K562 (cell line): ENCODE data around the gene MAGI1. TPM values are rescaled to one million over a fixed set of nuclear protein-coding genes. Genes with fewer than 3 reads are reported as not detected.

ENCODE experiments used
- ATAC-seq: fragments of 200-7000 bp; cut with Tn5 transposase; 3 replicates; pipeline ENCODE4 v1.9.1; 2020; ENCODE audit warnings: moderate library complexity
- BruUV-seq: library from RNA; stranded (reverse); fragments of 400-500 nt; replicated peaks from 2 replicates; lab custom pipeline; 2021; lab: Mats Ljungman, UMichigan
- CTCF ChIA-PET: fragments of 300-600 bp; formaldehyde crosslinking; extraction: SDS; loops from one replicate; lab custom pipeline; 2021; ENCODE audit warnings: low intra/inter-chr PET ratio; lab: Yijun Ruan, JAX
- POLR2A ChIA-PET: fragments of 300-600, 350-650 bp; sonication (Branson Sonifier 250); formaldehyde crosslinking; extraction: SDS; loops from one replicate; lab custom pipeline; 2021; ENCODE audit warnings: antibody characterized with exemption, inconsistent platforms; lab: Yijun Ruan, JAX
- DNase-seq, 4 experiments: peaks; one replicate each; pipeline versions ENCODE4 v3.0.0 to v3.0.0-alpha.2; 2011 to 2018; ENCODE audit warnings: low spot score in 3 of 4, mixed read lengths in 3 of 4; ENCODE audit errors: extremely low read depth in 1 of 4
- FAIRE-seq: peaks from 2 replicates; lab custom pipeline; 2011; peaks lifted over from hg19 to GRCh38; lab: Jason Lieb, UNC
- H2AFZ ChIP-seq: 2 replicates; pipeline ENCODE4 v1.6.0; 2011; ENCODE audit warnings: low read depth, low read length, control low read depth, inconsistent platforms
- H3K27ac ChIP-seq: fragments of 200-600 bp; 3 replicates; pipeline ENCODE4 v1.8.0; 2011; ENCODE audit warnings: low read depth, mild to moderate bottlenecking, control low read depth, inconsistent platforms, low read length, moderate library complexity, mixed read lengths; ENCODE audit errors: extremely low read depth
- H3K27me3 ChIP-seq, 2 experiments: fragments of 300-600 bp in 1 of 2; 2 replicates in 1 of 2; 3 replicates in 1 of 2; pipeline versions ENCODE4 v1.6.0 to v1.8.0; 2011; ENCODE audit warnings: inconsistent platforms in 2 of 2, low read length in 2 of 2, mild to moderate bottlenecking in 1 of 2, mixed read lengths in 1 of 2, moderate library complexity in 1 of 2; ENCODE audit not compliant: control insufficient read depth in 2 of 2, insufficient read depth in 2 of 2
- H3K36me3 ChIP-seq: fragments of 300-600 bp; 3 replicates; pipeline ENCODE4 v1.8.0; 2011; ENCODE audit warnings: mild to moderate bottlenecking, low read length, inconsistent platforms; ENCODE audit not compliant: control insufficient read depth, insufficient read depth
- H3K4me1 ChIP-seq, 2 experiments: fragments of 200-600 bp in 1 of 2; replicated peaks in 1 of 2; 2 replicates in 1 of 2; 3 replicates in 1 of 2; pipeline versions ENCODE4 v1.5.1 to v1.8.0; 2011; ENCODE audit warnings: inconsistent platforms in 2 of 2, low read length in 2 of 2, mild to moderate bottlenecking in 1 of 2, mixed read lengths in 1 of 2, moderate library complexity in 1 of 2; ENCODE audit not compliant: control insufficient read depth in 2 of 2, insufficient read depth in 2 of 2
- H3K4me2 ChIP-seq: 2 replicates; pipeline ENCODE4 v1.6.1; 2011; ENCODE audit warnings: low read length, control low read depth, inconsistent platforms, mixed read lengths; ENCODE audit not compliant: insufficient read depth
- H3K4me3 ChIP-seq: fragments of 200-600 bp; sonication (generic), shearing (Covaris generic); 2 replicates; pipeline ENCODE4 v1.5.1; 2016; ENCODE audit warnings: control low read depth, inconsistent platforms
- H3K79me2 ChIP-seq: fragments of 200-600 bp; 3 replicates; pipeline ENCODE4 v1.8.0; 2011; ENCODE audit warnings: low read length, inconsistent platforms; ENCODE audit not compliant: control insufficient read depth, insufficient read depth
- H3K9ac ChIP-seq, 2 experiments: 2 replicates each; pipeline versions ENCODE4 v1.6.0 to v1.6.1; 2011; ENCODE audit warnings: low read depth in 2 of 2, low read length in 2 of 2, control low read depth in 1 of 2, inconsistent platforms in 1 of 2, mild to moderate bottlenecking in 1 of 2, mixed read lengths in 1 of 2; ENCODE audit not compliant: insufficient read depth in 1 of 2
- H3K9me1 ChIP-seq: one replicate; pipeline ENCODE4 v1.6.0; 2011; ENCODE audit warnings: inconsistent platforms, mild to moderate bottlenecking, low read length, moderate library complexity; ENCODE audit not compliant: control insufficient read depth, insufficient read depth
- H3K9me3 ChIP-seq: replicated peaks from 2 replicates; pipeline ENCODE4 v1.5.1; 2011; ENCODE audit warnings: low read depth, low read length, inconsistent platforms; ENCODE audit not compliant: control insufficient read depth, insufficient read depth
- H4K20me1 ChIP-seq: replicated peaks from 2 replicates; pipeline ENCODE4 v1.6.1; 2011; ENCODE audit warnings: low read length, inconsistent platforms, mixed read lengths; ENCODE audit not compliant: control insufficient read depth, insufficient read depth
- IRF2 ChIP-seq: sonication (generic); formaldehyde crosslinking; IDR thresholded peaks from 2 replicates; pipeline ENCODE4 v1.8.1; 2022; ENCODE audit warnings: mild to moderate bottlenecking, missing genetic modification reagents
- MECOM ChIP-seq: fragments of 250-450 bp; sonication (Bioruptor Pico); IDR thresholded peaks from 2 replicates; pipeline ENCODE4 v1.8.0; 2022; ENCODE audit warnings: inconsistent platforms
- NFATC3 ChIP-seq: fragments of 450-650 bp; IDR thresholded peaks from 2 replicates; pipeline ENCODE4 v1.6.1; 2017; ENCODE audit warnings: mild to moderate bottlenecking
- RUNX1 ChIP-seq: sonication (generic); IDR thresholded peaks from 2 replicates; pipeline ENCODE4 v1.6.1; 2016; ENCODE audit warnings: antibody characterized with exemption, low read depth
- SAP30 ChIP-seq: fragments of 200-600 bp; sonication (generic); IDR thresholded peaks from 2 replicates; pipeline ENCODE4 v1.6.1; 2012; ENCODE audit warnings: borderline replicate concordance, low read depth, mild to moderate bottlenecking, moderate library complexity, low read length, control low read depth, inconsistent platforms; ENCODE audit not compliant: insufficient read depth, poor library complexity, severe bottlenecking
- SNIP1 ChIP-seq: fragments of 450-650 bp; IDR thresholded peaks from 2 replicates; pipeline ENCODE4 v1.7.1; 2017; ENCODE audit warnings: low read depth, mild to moderate bottlenecking
- ZNF408 ChIP-seq: fragments of 250-450 bp; sonication (Bioruptor Pico); IDR thresholded peaks from 2 replicates; pipeline ENCODE4 v1.4.0; 2020; ENCODE audit warnings: low read depth, mild to moderate bottlenecking, moderate library complexity
- WGBS: fragments of 100-300 bp; shearing (Covaris generic); methylation state at CpG from one replicate; pipeline ENCODE4 v1.1.6; 2016; ENCODE audit warnings: low coverage, mixed read lengths; ENCODE audit not compliant: insufficient coverage; ENCODE audit errors: missing lambda C conversion rate; 5-methylcytosine and 5-hydroxymethylcytosine counted together
- in situ Hi-C: fragments of 300-500 bp; cut with MboI; formaldehyde crosslinking; loops from 4 replicates; pipeline ENCODE4 v1.15.0; 2018; ENCODE audit warnings: inconsistent platforms, mixed read lengths
- intact Hi-C: fragments of 100-400 bp; cut with micrococcal nuclease; formaldehyde crosslinking; loops from 2 replicates; pipeline ENCODE4 v1.14.2; 2022
- polyA plus RNA-seq, 8 experiments: library from polyadenylated mRNA; depleted of rRNA in 4 of 8; stranded (reverse) in 5 of 8; unstranded in 3 of 8; fragments of >200 nt; fragmentation: Nextera tagmentation in 2 of 8; fragmentation: Illumina TruSeq in 1 of 8; extraction: Ambion mirVana in 2 of 8; extraction: Trizol in 1 of 8; gene quantifications; 2 replicates each; pipeline versions ENCODE4 v1.2.1 to v1.2.3, GENCODE V29; 2011 to 2014; ENCODE audit warnings: inconsistent platforms in 1 of 8, missing spikeins in 1 of 8
- total RNA-seq, 7 experiments: library from RNA; depleted of rRNA in 6 of 7; stranded (reverse); fragments of >200 nt in 6 of 7; fragmentation: Illumina TruSeq in 2 of 7; extraction: Trizol in 2 of 7; gene quantifications; 2 replicates each; pipeline versions ENCODE4 v1.2.1 to v1.2.3, GENCODE V29; 2011 to 2021; ENCODE audit warnings: low replicate concordance in 1 of 7
- TF ChIP-seq, protein P1 (sequence below): fragments of 450-650 bp; formaldehyde crosslinking; IDR thresholded peaks from 2 replicates; pipeline ENCODE4 v1.4.0; 2022; ENCODE audit warnings: mild to moderate bottlenecking, moderate library complexity
- TF ChIP-seq, protein P2 (sequence below): fragments of 200-400 bp; formaldehyde crosslinking; IDR thresholded peaks from 2 replicates; pipeline ENCODE4 v1.6.1; 2017; ENCODE audit warnings: mild to moderate bottlenecking, low read depth, low read length, moderate library complexity
- TF ChIP-seq, protein P3 (sequence below): sonication (generic); formaldehyde crosslinking; IDR thresholded peaks from 2 replicates; pipeline ENCODE4 v1.9.0; 2022; ENCODE audit warnings: mild to moderate bottlenecking, missing genetic modification reagents

Gene MAGI1
- total and polyA plus RNA-seq, 9 of the 15 experiments (the other 6 are each of a cell fraction or from before 2014, with no cell fraction given): 7.8 to 59.4 (median 43.2) TPM

DNA sequence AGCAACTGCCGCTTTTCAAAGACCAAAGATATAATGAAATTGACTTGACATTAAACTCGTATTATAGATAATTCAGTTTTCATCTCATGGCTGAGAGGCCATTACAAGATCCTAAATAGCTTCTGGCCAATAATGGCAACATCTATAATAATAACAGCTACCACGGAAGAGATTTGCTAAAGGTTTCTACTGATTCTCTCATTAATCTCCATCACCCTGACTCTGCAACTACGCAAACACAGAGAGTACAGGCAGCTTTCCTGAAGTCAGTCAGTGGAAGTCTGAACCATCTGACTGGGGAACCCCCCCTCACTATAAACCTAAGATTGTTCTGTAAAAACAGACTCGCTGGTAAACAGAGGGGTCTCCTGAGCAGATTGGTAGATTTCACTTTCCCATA, 257.1 kb downstream of the MAGI1 start:
- FAIRE-seq (no peak), ATAC-seq (no peak), DNase-seq (no peak)
- H3K9ac ChIP-seq: no peak overlapping the region
- in situ Hi-C loops: loop anchor here (25.0 kb wide), 1 partner anchor 356 kb away; no protein-coding TSS in a partner anchor
- H3K9me1 ChIP-seq: no peaks in the 10 kb centered on the region
- 2% methylated on average over 5 of the region's 5 CpGs for WGBS
- no peaks in the 10 kb centered on the region for H3K9me3 ChIP-seq
- H3K27me3 ChIP-seq: no peaks in the 10 kb centered on the region; a peak in 1 of 5 replicates
- no peaks in the 10 kb centered on the region for H3K79me2 ChIP-seq
- H3K4me1 ChIP-seq: no peaks in the 10 kb centered on the region
- ChIA-PET POLR2A (no interaction called here), CTCF (no interaction called here)
- H3K4me3 ChIP-seq: no peak overlapping the region
- no peak overlapping the region for H3K27ac ChIP-seq
- no peaks in the 10 kb centered on the region for H3K36me3 ChIP-seq
- BruUV-seq: no TSS peak
- H4K20me1 ChIP-seq: no peaks in the 10 kb centered on the region
- no peak overlapping the region for H3K4me2 ChIP-seq
- no peak for TF ChIP-seq ZNF408 (CRISPR knock-in tag)
- no peak for TF ChIP-seq SNIP1
- TF ChIP-seq, protein P1, sequence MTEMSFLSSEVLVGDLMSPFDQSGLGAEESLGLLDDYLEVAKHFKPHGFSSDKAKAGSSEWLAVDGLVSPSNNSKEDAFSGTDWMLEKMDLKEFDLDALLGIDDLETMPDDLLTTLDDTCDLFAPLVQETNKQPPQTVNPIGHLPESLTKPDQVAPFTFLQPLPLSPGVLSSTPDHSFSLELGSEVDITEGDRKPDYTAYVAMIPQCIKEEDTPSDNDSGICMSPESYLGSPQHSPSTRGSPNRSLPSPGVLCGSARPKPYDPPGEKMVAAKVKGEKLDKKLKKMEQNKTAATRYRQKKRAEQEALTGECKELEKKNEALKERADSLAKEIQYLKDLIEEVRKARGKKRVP (CRISPR knock-in tag): no peak
- TF ChIP-seq NFATC3: no peak
- TF ChIP-seq RUNX1: no peak
- TF ChIP-seq MECOM: no peak
- TF ChIP-seq, protein P2, sequence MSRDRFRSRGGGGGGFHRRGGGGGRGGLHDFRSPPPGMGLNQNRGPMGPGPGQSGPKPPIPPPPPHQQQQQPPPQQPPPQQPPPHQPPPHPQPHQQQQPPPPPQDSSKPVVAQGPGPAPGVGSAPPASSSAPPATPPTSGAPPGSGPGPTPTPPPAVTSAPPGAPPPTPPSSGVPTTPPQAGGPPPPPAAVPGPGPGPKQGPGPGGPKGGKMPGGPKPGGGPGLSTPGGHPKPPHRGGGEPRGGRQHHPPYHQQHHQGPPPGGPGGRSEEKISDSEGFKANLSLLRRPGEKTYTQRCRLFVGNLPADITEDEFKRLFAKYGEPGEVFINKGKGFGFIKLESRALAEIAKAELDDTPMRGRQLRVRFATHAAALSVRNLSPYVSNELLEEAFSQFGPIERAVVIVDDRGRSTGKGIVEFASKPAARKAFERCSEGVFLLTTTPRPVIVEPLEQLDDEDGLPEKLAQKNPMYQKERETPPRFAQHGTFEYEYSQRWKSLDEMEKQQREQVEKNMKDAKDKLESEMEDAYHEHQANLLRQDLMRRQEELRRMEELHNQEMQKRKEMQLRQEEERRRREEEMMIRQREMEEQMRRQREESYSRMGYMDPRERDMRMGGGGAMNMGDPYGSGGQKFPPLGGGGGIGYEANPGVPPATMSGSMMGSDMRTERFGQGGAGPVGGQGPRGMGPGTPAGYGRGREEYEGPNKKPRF: no peak
- TF ChIP-seq IRF2 (CRISPR knock-in tag): no peak
- TF ChIP-seq, protein P3, sequence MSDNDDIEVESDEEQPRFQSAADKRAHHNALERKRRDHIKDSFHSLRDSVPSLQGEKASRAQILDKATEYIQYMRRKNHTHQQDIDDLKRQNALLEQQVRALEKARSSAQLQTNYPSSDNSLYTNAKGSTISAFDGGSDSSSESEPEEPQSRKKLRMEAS (CRISPR knock-in tag): no peak
- TF ChIP-seq SAP30: no peak
- no peak overlapping the region for H2AFZ ChIP-seq
- intact Hi-C loops: loop anchor here (10.0 kb wide), 1 partner anchor 133 kb away; no protein-coding TSS in a partner anchor
